Ishikawa (cell line): ENCODE measurements around the gene MYH9.

Experiments used
- CEBPB ChIP-seq: IDR thresholded peaks from 2 replicates; pipeline ENCODE4 v1.6.1; 2012
- CREB1 ChIP-seq: IDR thresholded peaks from 2 replicates; pipeline ENCODE4 v1.6.1; 2012; ENCODE audit warnings: low read depth
- EGR1 ChIP-seq: IDR thresholded peaks from 2 replicates; pipeline ENCODE4 v1.6.1; 2012
- EP300 ChIP-seq: IDR thresholded peaks from 2 replicates; pipeline ENCODE4 v1.6.1; 2012; ENCODE audit warnings: borderline replicate concordance
- FOXM1 ChIP-seq: IDR thresholded peaks from 2 replicates; pipeline ENCODE4 v1.6.1; 2012; ENCODE audit warnings: low read depth, borderline replicate concordance
- MAX ChIP-seq: IDR thresholded peaks from 2 replicates; pipeline ENCODE4 v1.6.1; 2012
- NFIC ChIP-seq: IDR thresholded peaks from 2 replicates; pipeline ENCODE4 v1.6.1; 2012
- RAD21 ChIP-seq: IDR thresholded peaks from 2 replicates; pipeline ENCODE4 v1.6.1; 2012; ENCODE audit warnings: low read depth
- REST ChIP-seq: IDR thresholded peaks from 2 replicates; pipeline ENCODE4 v1.6.1; 2012; ENCODE audit warnings: low read depth, mild to moderate bottlenecking
- TAF1 ChIP-seq: IDR thresholded peaks from 2 replicates; pipeline ENCODE4 v1.6.1; 2012; ENCODE audit warnings: low read depth, mild to moderate bottlenecking
- TCF12 ChIP-seq: IDR thresholded peaks from 2 replicates; pipeline ENCODE4 v1.6.1; 2012; ENCODE audit warnings: low read depth
- TEAD4 ChIP-seq: IDR thresholded peaks from 2 replicates; pipeline ENCODE4 v1.6.1; 2012
- USF1 ChIP-seq: IDR thresholded peaks from 2 replicates; pipeline ENCODE4 v1.6.1; 2012
- YY1 ChIP-seq: IDR thresholded peaks from 2 replicates; pipeline ENCODE4 v1.6.1; 2012; ENCODE audit warnings: low read depth
- ZBTB7A ChIP-seq: IDR thresholded peaks from 2 replicates; pipeline ENCODE4 v1.6.1; 2012; ENCODE audit warnings: low read depth

MYH9 gene

GRCh38 chr22:36311386-36312085 is 76.2 kb downstream of the MYH9 start:
- TF ChIP-seq ZBTB7A = no peak

- TF ChIP-seq EGR1 (no peak), CEBPB (no peak), MAX (no peak), FOXM1 (no peak), YY1 (no peak), NFIC (no peak), TAF1 (no peak)
These were observed 78.9 kb downstream of the MYH9 start for GRCh38 chr22:36308880-36309279.

GRCh38 chr22:36306227-36306626 is 81.5 kb downstream of the MYH9 start:
- TF ChIP-seq TAF1 (no peak), TEAD4 (no peak), EGR1 (no peak), MAX (no peak), CREB1 (no peak), YY1 (no peak), USF1 (no peak), TCF12 (no peak), FOXM1 (no peak), EP300 (no peak), ZBTB7A (no peak)

- no peak for TF ChIP-seq ZBTB7A
- TF ChIP-seq EP300 = no peak
- no peak for TF ChIP-seq YY1
- TF ChIP-seq TEAD4 = no peak
- no peak for TF ChIP-seq REST
- TF ChIP-seq CREB1 = no peak
- no peak for TF ChIP-seq TCF12
- no peak for TF ChIP-seq FOXM1
- TF ChIP-seq RAD21 = no peak
These were observed 82.0 kb downstream of the MYH9 start for GRCh38 chr22:36305813-36306212.

- TF ChIP-seq REST (no peak), MAX (no peak), FOXM1 (no peak), CREB1 (no peak), RAD21 (no peak), USF1 (no peak), TCF12 (no peak), EGR1 (no peak), YY1 (no peak), TAF1 (no peak), CEBPB (no peak), ZBTB7A (no peak)
These were observed 83.3 kb downstream of the MYH9 start for GRCh38 chr22:36304429-36304828.

GRCh38 chr22:36303874-36304273 is 83.9 kb downstream of the MYH9 start:
- TF ChIP-seq CEBPB (no peak), USF1 (no peak), REST (no peak)
